Endothelial cell of umbilical vein (primary cell): ENCODE data around the gene STX8. TPM values are rescaled to one million over a fixed set of nuclear protein-coding genes. Genes with fewer than 3 reads are reported as not detected.

ENCODE experiments used
- BruUV-seq: library from RNA; stranded (reverse); fragments of 400-500 nt; replicated peaks from 2 replicates; lab custom pipeline; 2021; lab: Mats Ljungman, UMichigan
- CTCF ChIA-PET: fragments of 300-600, 350-600 bp; sonication (Branson Sonifier 250); formaldehyde crosslinking; loops from one replicate; lab custom pipeline; 2021; ENCODE audit warnings: antibody characterized with exemption, inconsistent platforms; lab: Charles Lee
- POLR2A ChIA-PET: fragments of 300-600, 350-600 bp; sonication (Branson Sonifier 250); formaldehyde crosslinking; loops from one replicate; lab custom pipeline; 2021; ENCODE audit warnings: antibody characterized with exemption, inconsistent platforms; lab: Charles Lee
- DNase-seq: peaks from one replicate; pipeline ENCODE4 v3.0.0-alpha.2; 2011; ENCODE audit warnings: low read depth, low spot score
- FAIRE-seq: peaks from 2 replicates; lab custom pipeline; 2011; peaks lifted over from hg19 to GRCh38; lab: Jason Lieb, UNC
- H2AFZ ChIP-seq: 2 replicates; pipeline ENCODE4 v1.6.0; 2012; ENCODE audit warnings: low read depth, low read length, control low read depth, inconsistent platforms
- H3K27ac ChIP-seq: 2 replicates; pipeline ENCODE4 v1.5.1; 2011; ENCODE audit warnings: low read depth, mild to moderate bottlenecking, control low read depth, low read length, moderate library complexity; ENCODE audit not compliant: insufficient read depth
- H3K27me3 ChIP-seq, 2 experiments: 2 replicates each; pipeline versions ENCODE4 v1.6.0 to v1.6.1; 2011; ENCODE audit warnings: low read length in 2 of 2, mixed read lengths in 1 of 2; ENCODE audit not compliant: control insufficient read depth in 2 of 2, insufficient read depth in 2 of 2
- H3K36me3 ChIP-seq, 2 experiments: 2 replicates in 1 of 2; 3 replicates in 1 of 2; pipeline ENCODE4 v1.5.1; 2011; ENCODE audit warnings: low read length in 2 of 2, mild to moderate bottlenecking in 1 of 2, moderate library complexity in 1 of 2; ENCODE audit not compliant: control insufficient read depth in 2 of 2, insufficient read depth in 2 of 2; ENCODE audit errors: extremely low read depth in 1 of 2
- H3K4me1 ChIP-seq: 3 replicates; pipeline ENCODE4 v1.5.1; 2011; ENCODE audit warnings: mild to moderate bottlenecking, low read length; ENCODE audit not compliant: control insufficient read depth, insufficient read depth; ENCODE audit errors: extremely low read depth
- H3K4me2 ChIP-seq: 2 replicates; pipeline ENCODE4 v1.6.1; 2011; ENCODE audit warnings: low read length, control low read depth, mixed read lengths; ENCODE audit not compliant: insufficient read depth
- H3K4me3 ChIP-seq, 3 experiments: fragments of 200-600 bp in 1 of 3; sonication (generic), shearing (Covaris generic) in 1 of 3; replicated peaks in 1 of 3; 2 replicates each; pipeline ENCODE4 v1.5.1; 2011 to 2016; ENCODE audit warnings: control low read depth in 3 of 3, low read length in 3 of 3, mild to moderate bottlenecking in 2 of 3, inconsistent platforms in 1 of 3, low read depth in 1 of 3, moderate library complexity in 1 of 3; ENCODE audit not compliant: insufficient read depth in 1 of 3
- H3K79me2 ChIP-seq: 2 replicates; pipeline ENCODE4 v1.6.0; 2012; ENCODE audit warnings: low read length, inconsistent platforms; ENCODE audit not compliant: control insufficient read depth, insufficient read depth
- H3K9ac ChIP-seq: replicated peaks from 2 replicates; pipeline ENCODE3; 2011; ENCODE audit warnings: low read length, control low read depth; ENCODE audit not compliant: insufficient read depth; ENCODE audit errors: extremely low read depth
- H3K9me1 ChIP-seq: replicated peaks from 3 replicates; pipeline ENCODE4 v1.6.0; 2011; ENCODE audit warnings: mild to moderate bottlenecking, low read length; ENCODE audit not compliant: control insufficient read depth, insufficient read depth; ENCODE audit errors: extremely low read depth
- H3K9me3 ChIP-seq: replicated peaks from 2 replicates; pipeline ENCODE4 v1.5.1; 2012; ENCODE audit warnings: low read length, inconsistent platforms; ENCODE audit not compliant: control insufficient read depth, insufficient read depth
- H4K20me1 ChIP-seq: replicated peaks from 2 replicates; pipeline ENCODE3; 2011; ENCODE audit warnings: mild to moderate bottlenecking, low read length; ENCODE audit not compliant: control insufficient read depth, insufficient read depth; ENCODE audit errors: extremely low read depth
- EZH2 ChIP-seq: IDR thresholded peaks from 2 replicates; pipeline ENCODE4 v1.6.1; 2012; ENCODE audit warnings: borderline replicate concordance, low read depth, mild to moderate bottlenecking, moderate library complexity, low read length, inconsistent platforms; ENCODE audit not compliant: severe bottlenecking
- FOS ChIP-seq: IDR thresholded peaks from 2 replicates; pipeline ENCODE4 v1.6.1; 2011; ENCODE audit warnings: mild to moderate bottlenecking, low read length, moderate library complexity, borderline replicate concordance; ENCODE audit not compliant: insufficient read depth
- GATA2 ChIP-seq: IDR thresholded peaks from 2 replicates; pipeline ENCODE4 v1.7.0; 2011; ENCODE audit warnings: low read depth, mild to moderate bottlenecking, moderate library complexity, mixed read lengths, low read length; ENCODE audit not compliant: insufficient read length, insufficient read depth
- JUN ChIP-seq: IDR thresholded peaks from 2 replicates; pipeline ENCODE4 v1.6.1; 2011; ENCODE audit warnings: borderline replicate concordance, low read depth; ENCODE audit not compliant: insufficient read length, insufficient read depth
- MYC ChIP-seq: IDR thresholded peaks from one replicate; pipeline ENCODE4 v1.6.1; 2011; ENCODE audit warnings: mild to moderate bottlenecking, low read depth, low read length
- POLR2A ChIP-seq: IDR thresholded peaks from 2 replicates; pipeline ENCODE4 v1.6.1; 2012; ENCODE audit warnings: low read depth, mild to moderate bottlenecking, control low read depth, low read length
- POLR2AphosphoS5 ChIP-seq: IDR thresholded peaks from 2 replicates; pipeline ENCODE4 v1.6.1; 2012; ENCODE audit warnings: low read depth, mild to moderate bottlenecking, control low read depth, low read length, moderate library complexity; ENCODE audit not compliant: insufficient read depth
- dilution Hi-C: fragments of 300-500 bp; cut with MboI; formaldehyde crosslinking; loops from one replicate; pipeline ENCODE4 v1.15.0; 2019; ENCODE audit warnings: low sequenced_read_pairs; ENCODE audit not compliant: extremely low pct_ligation_motif_present
- intact Hi-C: fragments of 100-400 bp; cut with micrococcal nuclease; formaldehyde crosslinking; loops from one replicate; pipeline ENCODE4 v1.10.0; 2022
- polyA plus RNA-seq, 4 experiments: library from polyadenylated mRNA; depleted of rRNA in 3 of 4; stranded (reverse) in 3 of 4; unstranded in 1 of 4; fragments of >200 nt; gene quantifications; 2 replicates each; pipeline versions ENCODE4 v1.2.1 to v1.2.3, GENCODE V29; 2011 to 2012; ENCODE audit warnings: missing spikeins in 1 of 4
- total RNA-seq: library from RNA; stranded (reverse); gene quantifications from 2 replicates; pipeline ENCODE4 v1.2.3, GENCODE V29; 2021
- TF ChIP-seq, protein P1 (sequence below), 2 donors: IDR thresholded peaks; 1 replicate in 1 of 2; 2 replicates in 1 of 2; pipeline ENCODE4 v1.5.1; 2011; ENCODE audit warnings: low read length in 2 of 2, mild to moderate bottlenecking in 2 of 2, moderate library complexity in 2 of 2, control low read depth in 1 of 2, inconsistent platforms in 1 of 2, low read depth in 1 of 2; ENCODE audit not compliant: insufficient read depth in 1 of 2; ENCODE audit errors: extremely low read depth in 1 of 2
- TF ChIP-seq, protein P2 (sequence below): IDR thresholded peaks from 2 replicates; pipeline ENCODE4 v1.6.1; 2011; ENCODE audit not compliant: insufficient read depth, insufficient read length

STX8 gene
- total and polyA plus RNA-seq, 2 donors (not counting 3 experiments of a cell fraction or from before 2014, with no cell fraction given), result 25.9 to 67.3 TPM

DNA sequence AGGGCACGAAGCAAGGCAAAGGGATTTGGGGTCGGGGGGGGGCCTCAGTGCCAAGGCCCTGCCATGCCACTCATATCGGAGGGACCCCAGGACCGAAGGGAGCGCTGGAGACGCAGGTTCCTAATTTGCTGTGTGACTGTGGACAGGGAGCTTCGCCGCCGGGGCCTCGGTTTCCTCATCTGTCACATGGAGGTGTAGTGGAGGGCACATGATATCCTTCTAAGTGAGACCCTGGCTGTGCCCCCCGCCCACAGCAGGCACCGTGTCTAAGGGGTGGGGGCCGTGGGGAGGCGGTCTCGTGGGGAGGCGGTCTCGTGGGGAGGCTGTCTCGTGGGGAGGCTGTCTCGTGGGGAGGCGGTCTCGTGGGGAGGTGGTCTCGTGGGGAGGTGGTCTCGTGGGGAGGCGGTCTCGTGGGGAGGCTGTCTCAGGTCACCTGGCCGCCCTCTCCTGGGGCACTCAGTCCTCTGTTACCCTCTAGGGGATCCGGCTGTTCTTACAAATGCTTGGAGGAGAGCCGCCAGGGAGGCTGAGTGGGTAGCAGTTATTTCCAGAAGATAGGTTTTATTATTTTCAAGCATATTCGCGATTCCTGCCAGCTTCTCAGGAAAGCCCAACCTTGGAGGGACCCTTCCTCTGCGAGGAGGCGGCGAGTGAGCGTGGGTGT lies 349.4 kb downstream of the STX8 start:
- Histone ChIP-seq H3K9me1 (no peaks in the 10 kb centered on the region), H3K4me2 (no peak overlapping the region), H3K9me3 (no peaks in the 10 kb centered on the region), H3K27me3 (no peaks in the 10 kb centered on the region), H3K9ac (no peak overlapping the region), H4K20me1 (no peaks in the 10 kb centered on the region), H2AFZ (no peak overlapping the region), H3K4me3 (no peak overlapping the region), H3K36me3 (no peaks in the 10 kb centered on the region), H3K79me2 (no peaks in the 10 kb centered on the region), H3K4me1 (no peaks in the 10 kb centered on the region), H3K27ac (no peak overlapping the region)
- intact Hi-C loops (no loop called here), dilution Hi-C loops (no loop called here)
- no peak for TF ChIP-seq POLR2AphosphoS5
- no peak for TF ChIP-seq EZH2
- TF ChIP-seq, protein P1, sequence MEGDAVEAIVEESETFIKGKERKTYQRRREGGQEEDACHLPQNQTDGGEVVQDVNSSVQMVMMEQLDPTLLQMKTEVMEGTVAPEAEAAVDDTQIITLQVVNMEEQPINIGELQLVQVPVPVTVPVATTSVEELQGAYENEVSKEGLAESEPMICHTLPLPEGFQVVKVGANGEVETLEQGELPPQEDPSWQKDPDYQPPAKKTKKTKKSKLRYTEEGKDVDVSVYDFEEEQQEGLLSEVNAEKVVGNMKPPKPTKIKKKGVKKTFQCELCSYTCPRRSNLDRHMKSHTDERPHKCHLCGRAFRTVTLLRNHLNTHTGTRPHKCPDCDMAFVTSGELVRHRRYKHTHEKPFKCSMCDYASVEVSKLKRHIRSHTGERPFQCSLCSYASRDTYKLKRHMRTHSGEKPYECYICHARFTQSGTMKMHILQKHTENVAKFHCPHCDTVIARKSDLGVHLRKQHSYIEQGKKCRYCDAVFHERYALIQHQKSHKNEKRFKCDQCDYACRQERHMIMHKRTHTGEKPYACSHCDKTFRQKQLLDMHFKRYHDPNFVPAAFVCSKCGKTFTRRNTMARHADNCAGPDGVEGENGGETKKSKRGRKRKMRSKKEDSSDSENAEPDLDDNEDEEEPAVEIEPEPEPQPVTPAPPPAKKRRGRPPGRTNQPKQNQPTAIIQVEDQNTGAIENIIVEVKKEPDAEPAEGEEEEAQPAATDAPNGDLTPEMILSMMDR (IDR thresholded peaks at IDR 0.05; ENCODE audit: extremely low read depth in 1 of 2, insufficient read depth in 1 of 2, low read depth in 1 of 2, low read length in 2 of 2), result no peak
- no peak for TF ChIP-seq FOS
- no peak for TF ChIP-seq GATA2
- TF ChIP-seq MYC, result no peak
- no peak for TF ChIP-seq JUN
- TF ChIP-seq POLR2A, result no peak
- TF ChIP-seq, protein P2, sequence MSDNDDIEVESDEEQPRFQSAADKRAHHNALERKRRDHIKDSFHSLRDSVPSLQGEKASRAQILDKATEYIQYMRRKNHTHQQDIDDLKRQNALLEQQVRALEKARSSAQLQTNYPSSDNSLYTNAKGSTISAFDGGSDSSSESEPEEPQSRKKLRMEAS, result no peak
- no peak for DNase-seq
- ChIA-PET CTCF (interaction anchor here (0.9 kb wide), 1 partner anchor 9 kb away, joined by 3 read pairs; no protein-coding TSS in a partner anchor), POLR2A (no interaction called here)
- FAIRE-seq, result no peak
- no TSS peak for BruUV-seq
